HFF-Myc (cell line): ENCODE measurements around the gene CACNA1E.

Experiments
- DNase-seq: peaks from one replicate; pipeline ENCODE4 v3.0.0-alpha.2; 2011; ENCODE audit warnings: low read depth; ENCODE audit errors: extremely low read depth
- H3K4me3 ChIP-seq: replicated peaks from 2 replicates; pipeline ENCODE4 v1.5.1; 2011; ENCODE audit warnings: low read depth, mild to moderate bottlenecking, control low read depth, low read length
- TF ChIP-seq, protein P1 (sequence below): IDR thresholded peaks from 2 replicates; pipeline ENCODE4 v1.5.1; 2012; ENCODE audit warnings: mild to moderate bottlenecking, low read depth, low read length, control low read depth; ENCODE audit errors: missing control alignments

Gene CACNA1E

DNA sequence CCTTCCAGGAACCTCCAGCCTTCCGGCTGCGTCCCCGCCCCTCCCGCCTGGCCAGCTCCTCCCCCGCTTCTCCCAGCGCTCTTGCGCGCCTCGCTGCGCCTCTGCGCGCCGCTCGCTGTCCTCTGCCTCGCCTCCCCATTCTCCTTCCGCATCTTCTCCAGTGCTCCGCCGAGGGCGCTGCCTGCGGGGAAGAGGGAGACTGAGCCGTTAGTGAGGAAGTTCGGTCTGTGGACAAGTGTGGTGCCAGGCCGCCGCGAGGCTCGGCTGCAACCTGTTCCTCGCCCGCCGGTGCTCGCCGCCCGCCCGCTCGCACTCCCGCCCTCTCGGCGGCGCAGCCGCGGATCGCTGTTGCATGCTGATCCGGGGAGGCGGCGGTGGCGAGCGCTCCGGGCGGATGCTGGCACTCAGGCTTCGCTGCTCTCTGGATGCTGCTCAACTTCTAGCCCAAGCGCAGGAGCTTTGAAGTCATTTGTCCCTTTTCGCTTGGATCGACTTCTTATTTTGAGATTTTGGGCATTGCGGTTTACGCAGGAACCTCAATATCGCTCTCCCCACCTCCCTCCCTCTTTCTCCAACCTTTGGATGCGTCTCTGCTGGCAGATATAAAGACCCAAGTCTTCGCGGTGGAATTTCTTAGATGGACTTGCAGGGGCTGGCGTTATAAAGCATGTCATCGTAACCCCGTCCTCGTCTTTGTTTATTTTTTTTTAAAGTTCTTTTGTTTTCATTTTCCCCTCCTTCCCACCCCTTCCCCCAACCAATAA lies 614 bp upstream of the CACNA1E start:
- DNase-seq, result no peak
- H3K4me3 ChIP-seq, result no peak overlapping the region
- TF ChIP-seq, protein P1, sequence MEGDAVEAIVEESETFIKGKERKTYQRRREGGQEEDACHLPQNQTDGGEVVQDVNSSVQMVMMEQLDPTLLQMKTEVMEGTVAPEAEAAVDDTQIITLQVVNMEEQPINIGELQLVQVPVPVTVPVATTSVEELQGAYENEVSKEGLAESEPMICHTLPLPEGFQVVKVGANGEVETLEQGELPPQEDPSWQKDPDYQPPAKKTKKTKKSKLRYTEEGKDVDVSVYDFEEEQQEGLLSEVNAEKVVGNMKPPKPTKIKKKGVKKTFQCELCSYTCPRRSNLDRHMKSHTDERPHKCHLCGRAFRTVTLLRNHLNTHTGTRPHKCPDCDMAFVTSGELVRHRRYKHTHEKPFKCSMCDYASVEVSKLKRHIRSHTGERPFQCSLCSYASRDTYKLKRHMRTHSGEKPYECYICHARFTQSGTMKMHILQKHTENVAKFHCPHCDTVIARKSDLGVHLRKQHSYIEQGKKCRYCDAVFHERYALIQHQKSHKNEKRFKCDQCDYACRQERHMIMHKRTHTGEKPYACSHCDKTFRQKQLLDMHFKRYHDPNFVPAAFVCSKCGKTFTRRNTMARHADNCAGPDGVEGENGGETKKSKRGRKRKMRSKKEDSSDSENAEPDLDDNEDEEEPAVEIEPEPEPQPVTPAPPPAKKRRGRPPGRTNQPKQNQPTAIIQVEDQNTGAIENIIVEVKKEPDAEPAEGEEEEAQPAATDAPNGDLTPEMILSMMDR, result no peak

DNA sequence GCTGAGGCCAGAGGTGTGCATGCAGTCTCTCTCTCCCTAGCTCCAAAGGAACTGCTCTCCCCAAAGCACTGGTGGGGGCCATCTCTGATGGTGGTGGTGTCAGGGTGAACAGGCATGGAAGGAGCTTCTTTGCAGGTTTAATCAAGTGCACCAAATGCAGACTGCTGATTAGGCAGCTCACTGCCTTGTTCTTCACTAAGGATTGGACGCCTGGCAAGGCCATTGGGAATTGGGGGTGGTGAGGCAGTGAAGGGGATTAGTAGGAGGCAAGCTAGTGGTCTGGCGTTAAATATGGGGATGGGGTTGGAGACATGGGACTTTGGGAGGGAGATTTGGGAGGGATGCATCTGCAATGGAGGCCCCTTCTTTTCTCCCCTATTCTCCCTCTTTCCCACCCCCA lies 1.5 kb downstream of the CACNA1E start:
- TF ChIP-seq, protein P1, result no peak
- no peak overlapping the region for H3K4me3 ChIP-seq

DNA sequence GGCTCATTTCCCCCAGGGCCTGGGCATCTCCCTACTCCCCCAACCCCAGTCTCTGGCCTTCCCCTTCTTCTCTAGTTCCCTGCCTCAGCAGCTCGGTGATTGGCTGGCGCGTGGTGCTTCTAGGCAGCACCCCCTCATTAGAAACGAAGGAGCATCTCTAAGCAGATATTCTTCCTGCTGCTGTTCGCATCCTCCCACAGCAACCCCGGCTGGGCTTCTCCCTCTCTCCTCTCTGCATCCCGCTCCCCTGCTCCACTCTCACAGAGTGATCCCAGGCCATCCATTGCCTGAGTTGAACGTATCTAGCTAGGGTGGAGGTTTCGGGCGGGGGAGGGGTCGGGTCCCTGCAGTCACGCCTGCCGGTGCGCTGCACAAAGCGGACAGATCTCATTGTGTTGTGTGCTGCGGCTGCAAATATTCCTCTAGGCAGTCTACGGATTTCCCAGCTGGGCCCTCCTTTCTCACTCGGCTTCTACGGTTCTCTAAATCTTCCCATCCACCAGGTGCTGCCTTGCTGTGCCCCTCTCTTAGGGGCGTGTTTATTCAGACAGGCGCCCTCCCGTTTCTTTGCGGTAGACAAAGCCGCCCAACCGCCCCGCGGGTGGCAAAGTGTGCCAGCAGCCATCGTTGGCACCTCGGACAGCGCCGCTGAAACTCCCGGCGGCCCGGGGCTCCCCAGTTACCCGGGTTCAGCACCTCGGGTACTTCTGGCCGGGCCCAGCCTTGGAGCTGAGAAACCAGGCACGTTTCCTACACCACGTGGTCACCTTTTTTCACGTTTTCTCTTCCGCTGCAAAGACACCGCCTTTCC lies 2.2 kb downstream of the CACNA1E start:
- TF ChIP-seq, protein P1, result no peak
- no peak overlapping the region for H3K4me3 ChIP-seq
- DNase-seq, result no peak

More for the DNA sequence above, 1.5 kb downstream of the CACNA1E start:
- DNase-seq, result no peak

DNA sequence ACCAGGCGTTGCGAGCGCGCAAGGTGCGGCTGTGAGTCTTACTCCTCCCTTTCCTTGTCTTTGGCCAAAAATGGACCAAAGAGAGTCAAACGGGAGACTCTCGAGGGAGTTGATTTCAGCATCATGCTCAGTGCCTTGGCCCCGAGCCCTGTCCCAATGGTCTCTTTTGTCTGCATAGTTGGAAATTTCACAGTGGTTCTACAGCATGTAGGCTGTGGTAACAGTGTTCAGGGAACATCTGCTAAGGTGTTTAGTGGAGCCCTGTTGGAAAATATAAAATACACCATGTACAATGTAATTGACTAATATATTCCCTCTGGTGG lies 2.7 kb downstream of the CACNA1E start:
- TF ChIP-seq, protein P1, result no peak
- no peak overlapping the region for H3K4me3 ChIP-seq
- no peak for DNase-seq

DNA sequence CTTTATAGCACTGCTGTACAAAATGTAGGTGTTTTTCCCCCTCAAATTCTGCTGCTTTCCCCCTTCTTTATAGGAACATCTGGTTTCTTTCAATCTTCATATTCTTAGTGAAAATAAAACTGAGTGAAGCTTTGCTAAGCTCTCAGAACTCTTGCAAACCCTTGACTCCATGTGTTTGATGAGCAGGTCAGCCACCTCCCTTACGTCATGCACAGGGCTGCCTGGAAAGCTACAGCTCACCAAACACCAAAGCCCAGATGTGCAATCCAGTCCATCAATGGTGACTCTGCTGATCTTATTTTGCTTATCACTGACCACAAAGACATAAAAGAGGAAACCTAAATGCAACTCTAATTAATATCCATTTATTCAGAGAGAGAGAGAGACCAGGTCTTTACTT lies 5.5 kb downstream of the CACNA1E start:
- H3K4me3 ChIP-seq, result no peak overlapping the region
- DNase-seq, result no peak
- TF ChIP-seq, protein P1, result no peak

DNA sequence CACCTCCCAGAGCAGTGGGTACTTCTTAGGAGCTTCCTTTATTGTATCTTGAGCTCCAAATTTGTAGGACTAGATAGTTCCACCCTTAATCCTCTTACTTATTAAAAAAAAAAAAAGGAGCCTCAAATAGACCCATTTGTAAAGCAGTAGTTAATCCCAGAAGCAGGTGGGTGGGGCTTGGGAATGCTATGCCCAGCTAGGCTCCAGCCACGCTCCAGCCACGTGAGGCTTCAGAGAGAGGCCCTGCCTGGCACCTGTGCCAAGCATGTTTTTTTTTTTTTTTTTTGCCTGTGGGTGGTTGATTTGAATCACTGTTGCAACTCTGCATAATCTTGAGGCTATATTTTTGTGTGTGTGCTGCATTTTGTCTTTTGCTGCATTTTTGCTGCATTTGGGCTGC lies 7.0 kb downstream of the CACNA1E start:
- no peak overlapping the region for H3K4me3 ChIP-seq
- TF ChIP-seq, protein P1, result no peak
- no peak for DNase-seq
